Osteoblast (primary cell): ENCODE data around the gene KRTAP16-1. TPM values are rescaled to one million over a fixed set of nuclear protein-coding genes. Genes with fewer than 3 reads are reported as not detected.

Experiments
- DNase-seq: peaks from one replicate; pipeline ENCODE4 v3.0.0; 2011; ENCODE audit warnings: low spot score, mixed read lengths; ENCODE audit not compliant: insufficient read length; ENCODE audit errors: missing footprints
- H2AFZ ChIP-seq: 2 replicates; pipeline ENCODE4 v1.6.0; 2011; ENCODE audit warnings: mild to moderate bottlenecking, low read length
- H3K27ac ChIP-seq: 2 replicates; pipeline ENCODE4 v1.5.1; 2011; ENCODE audit warnings: mild to moderate bottlenecking, low read depth, low read length, moderate library complexity
- H3K27me3 ChIP-seq: 2 replicates; pipeline ENCODE4 v1.6.0; 2012; ENCODE audit warnings: mild to moderate bottlenecking, control low read depth, inconsistent platforms, low read length, moderate library complexity; ENCODE audit not compliant: insufficient read depth
- H3K36me3 ChIP-seq: 2 replicates; pipeline ENCODE4 v1.5.1; 2011; ENCODE audit warnings: mild to moderate bottlenecking, low read length, control low read depth, moderate library complexity; ENCODE audit not compliant: insufficient read depth
- H3K4me1 ChIP-seq: 2 replicates; pipeline ENCODE4 v1.5.1; 2011; ENCODE audit warnings: mild to moderate bottlenecking, low read length, control low read depth, moderate library complexity; ENCODE audit not compliant: insufficient read depth
- H3K4me2 ChIP-seq: 2 replicates; pipeline ENCODE4 v1.6.0; 2011; ENCODE audit warnings: mild to moderate bottlenecking, low read length; ENCODE audit not compliant: insufficient read depth
- H3K4me3 ChIP-seq: fragments of 200-600 bp; sonication (generic); 3 replicates; pipeline ENCODE4 v1.5.1; 2012; ENCODE audit warnings: mild to moderate bottlenecking, low read length, inconsistent platforms; ENCODE audit not compliant: insufficient read depth
- H3K79me2 ChIP-seq: 2 replicates; pipeline ENCODE4 v1.6.0; 2012; ENCODE audit warnings: mild to moderate bottlenecking, low read length, control low read depth, inconsistent platforms; ENCODE audit not compliant: insufficient read depth
- H3K9me3 ChIP-seq: 2 replicates; pipeline ENCODE4 v1.5.1; 2011; ENCODE audit warnings: low read depth, low read length, control low read depth
- H4K20me1 ChIP-seq: 2 replicates; pipeline ENCODE4 v1.6.0; 2012; ENCODE audit warnings: mild to moderate bottlenecking, low read length, control low read depth; ENCODE audit not compliant: insufficient read depth
- CTCF ChIP-seq: IDR thresholded peaks from 2 replicates; pipeline ENCODE4 v1.5.1; 2011; ENCODE audit warnings: mild to moderate bottlenecking, low read depth, low read length, moderate library complexity; ENCODE audit errors: extremely low read depth
- small RNA-seq: library from RNA; depleted of rRNA; stranded (forward); fragments of <200 nt; gene quantifications from one replicate; pipeline ENCODE3, GENCODE V24; 2012
- total RNA-seq: library from RNA; depleted of rRNA; stranded (reverse); fragments of >200 nt; gene quantifications from 2 replicates; pipeline ENCODE4 v1.2.3, GENCODE V29; 2012

Gene KRTAP16-1
- total RNA-seq, 1 donor, result not detected

- no peaks in the 10 kb centered on the region for H3K4me1 ChIP-seq
- H3K4me3 ChIP-seq, result no peak overlapping the region
- no peak for TF ChIP-seq CTCF
- no peak for DNase-seq
- no peak overlapping the region for H3K27ac ChIP-seq
- no peaks in the 10 kb centered on the region for H4K20me1 ChIP-seq
- no peaks in the 10 kb centered on the region for H3K36me3 ChIP-seq
- no peak overlapping the region for H3K4me2 ChIP-seq
- H3K79me2 ChIP-seq, result no peaks in the 10 kb centered on the region
- H2AFZ ChIP-seq, result peak overlapping the region; percentile 5
- no peaks in the 10 kb centered on the region for H3K9me3 ChIP-seq
- H3K27me3 ChIP-seq, result no peaks in the 10 kb centered on the region
These were observed 44.5 kb downstream of the KRTAP16-1 start for GRCh38 chr17:41264599-41264998.

- Histone ChIP-seq H3K27ac (no peak overlapping the region), H3K9me3 (no peaks in the 10 kb centered on the region), H3K4me2 (no peak overlapping the region), H3K27me3 (no peaks in the 10 kb centered on the region), H3K4me3 (no peak overlapping the region), H4K20me1 (no peaks in the 10 kb centered on the region), H2AFZ (no peak overlapping the region), H3K4me1 (no peaks in the 10 kb centered on the region), H3K79me2 (no peaks in the 10 kb centered on the region), H3K36me3 (no peaks in the 10 kb centered on the region)
- TF ChIP-seq CTCF, result no peak
- DNase-seq, result no peak
These were observed 45.9 kb downstream of the KRTAP16-1 start for GRCh38 chr17:41263212-41263611.

DNA sequence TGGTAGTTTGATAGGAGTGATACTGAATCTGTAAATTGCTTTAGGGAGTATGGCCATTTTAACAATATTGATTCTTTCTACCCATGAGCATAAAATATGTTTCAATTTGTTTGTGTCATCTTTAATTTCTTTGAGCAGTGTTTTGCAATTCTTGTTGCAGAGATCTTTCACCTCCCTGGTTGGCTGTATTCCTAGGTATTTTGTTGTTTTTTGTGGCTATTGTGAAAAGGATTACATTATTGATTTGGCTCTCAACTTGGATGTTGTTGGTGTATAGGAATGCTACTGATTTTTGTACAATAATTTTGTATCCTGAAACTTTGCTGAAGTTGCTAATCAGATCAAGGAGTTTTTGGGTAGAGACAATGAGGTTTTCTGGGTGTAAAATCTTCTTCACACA, 50.7 kb downstream of the KRTAP16-1 start:
- no peak overlapping the region for H2AFZ ChIP-seq
- no peak for DNase-seq
- H3K4me3 ChIP-seq, result no peak overlapping the region
- H3K4me2 ChIP-seq, result no peak overlapping the region
- no peaks in the 10 kb centered on the region for H3K79me2 ChIP-seq
- H3K9me3 ChIP-seq, result no peaks in the 10 kb centered on the region
- H3K27ac ChIP-seq, result no peak overlapping the region
- no peaks in the 10 kb centered on the region for H3K27me3 ChIP-seq
- TF ChIP-seq CTCF, result no peak
- H3K36me3 ChIP-seq, result no peaks in the 10 kb centered on the region
- H3K4me1 ChIP-seq, result no peaks in the 10 kb centered on the region
- no peaks in the 10 kb centered on the region for H4K20me1 ChIP-seq

Small RNAs within 50 kb of the gene (small RNA-seq; reads per million reads assigned to genes)
- gene KRTAP9-10P, result not detected

Other genes starting within 250 kb of the KRTAP16-1 start
- gene KRTAP2-3, start 249.2 kb downstream of the KRTAP16-1 start, total RNA-seq, result 0.29 TPM in 1 of 2 replicates, not detected in the other
- not detected in 2 replicates for gene KRTAP2-4, start 243.4 kb downstream of the KRTAP16-1 start, total RNA-seq
- under 0.01 and 0.72 TPM in 2 replicates for gene KRTAP4-7, start 225.2 kb downstream of the KRTAP16-1 start, total RNA-seq
- gene KRTAP4-8, start 211.2 kb downstream of the KRTAP16-1 start, total RNA-seq, result not detected in 2 replicates
- gene KRTAP4-16, start 207.1 kb downstream of the KRTAP16-1 start, total RNA-seq, result not detected in 2 replicates
- not detected in 2 replicates for gene KRTAP4-9, start 203.9 kb downstream of the KRTAP16-1 start, total RNA-seq
- not detected in 2 replicates for gene KRTAP4-11, start 190.9 kb downstream of the KRTAP16-1 start, total RNA-seq
- not detected in 2 replicates for gene KRTAP4-12, start 185.1 kb downstream of the KRTAP16-1 start, total RNA-seq
- not detected in 2 replicates for gene KRTAP4-6, start 168.8 kb downstream of the KRTAP16-1 start, total RNA-seq
- not detected in 2 replicates for gene KRTAP4-5, start 159.5 kb downstream of the KRTAP16-1 start, total RNA-seq
- not detected in 2 replicates for gene KRTAP4-4, start 148.6 kb downstream of the KRTAP16-1 start, total RNA-seq
- gene KRTAP4-3, start 141.1 kb downstream of the KRTAP16-1 start, total RNA-seq, result not detected in 2 replicates
- not detected in 2 replicates for gene KRTAP4-2, start 131.1 kb downstream of the KRTAP16-1 start, total RNA-seq
- gene KRTAP4-1, start 124.4 kb downstream of the KRTAP16-1 start, total RNA-seq, result not detected in 2 replicates
- gene KRTAP9-1, start 119.4 kb downstream of the KRTAP16-1 start, total RNA-seq, result not detected in 2 replicates
- not detected in 2 replicates for gene KRTAP9-2, start 82.7 kb downstream of the KRTAP16-1 start, total RNA-seq
- not detected in 2 replicates for gene KRTAP9-3, start 76.9 kb downstream of the KRTAP16-1 start, total RNA-seq
- gene KRTAP9-8, start 71.3 kb downstream of the KRTAP16-1 start, total RNA-seq, result not detected in 2 replicates
- not detected in 2 replicates for gene KRTAP9-4, start 59.6 kb downstream of the KRTAP16-1 start, total RNA-seq
- gene KRTAP9-9, start 53.9 kb downstream of the KRTAP16-1 start, total RNA-seq, result not detected in 2 replicates
- gene KRTAP9-6, start 43.9 kb downstream of the KRTAP16-1 start, total RNA-seq, result not detected in 2 replicates
- not detected in 2 replicates for gene KRTAP9-7, start 33.6 kb downstream of the KRTAP16-1 start, total RNA-seq
- gene KRTAP29-1, start 6.5 kb downstream of the KRTAP16-1 start, total RNA-seq, result not detected in 2 replicates
- gene KRTAP17-1, start 6.4 kb upstream of the KRTAP16-1 start, total RNA-seq, result not detected in 2 replicates
- gene KRT33A, start 41.5 kb upstream of the KRTAP16-1 start, total RNA-seq, result not detected in 2 replicates
- 0.29 and 1.1 TPM in 2 replicates for gene KRT33B, start 60.5 kb upstream of the KRTAP16-1 start, total RNA-seq
- 9.4 and 11.2 TPM in 2 replicates for gene KRT34, start 73.0 kb upstream of the KRTAP16-1 start, total RNA-seq
- not detected in 2 replicates for gene KRT31, start 88.3 kb upstream of the KRTAP16-1 start, total RNA-seq
- gene KRT37, start 115.3 kb upstream of the KRTAP16-1 start, total RNA-seq, result not detected in 2 replicates
- under 0.01 TPM in 2 replicates for gene KRT38, start 131.7 kb upstream of the KRTAP16-1 start, total RNA-seq
- not detected in 2 replicates for gene KRT32, start 158.1 kb upstream of the KRTAP16-1 start, total RNA-seq
- not detected in 2 replicates for gene KRT35, start 171.8 kb upstream of the KRTAP16-1 start, total RNA-seq
- gene KRT36, start 180.6 kb upstream of the KRTAP16-1 start, total RNA-seq, result 0.36 TPM in 1 of 2 replicates, not detected in the other
- gene KRT13, start 196.3 kb upstream of the KRTAP16-1 start, total RNA-seq, result not detected in 2 replicates
- gene KRT15, start 209.6 kb upstream of the KRTAP16-1 start, total RNA-seq, result 0.59 and 0.72 TPM in 2 replicates
- 68.8 and 69.0 TPM in 2 replicates for gene KRT19, start 219.0 kb upstream of the KRTAP16-1 start, total RNA-seq